Measurements from ENCODE around the gene MYO1D.

Gene MYO1D

GRCh38 chr17:32803544-32803943 lies 73.4 kb downstream of the MYO1D start:
- ChIA-PET CTCF (interaction anchor here (1.2 to 6.7 kb wide), 3 partner anchors 10 to 74 kb away, joined by 4 to 64 read pairs (median 42); partner anchors contain the start of gene MYO1D), POLR2A (no interaction called here)
- TF ChIP-seq, protein P1, sequence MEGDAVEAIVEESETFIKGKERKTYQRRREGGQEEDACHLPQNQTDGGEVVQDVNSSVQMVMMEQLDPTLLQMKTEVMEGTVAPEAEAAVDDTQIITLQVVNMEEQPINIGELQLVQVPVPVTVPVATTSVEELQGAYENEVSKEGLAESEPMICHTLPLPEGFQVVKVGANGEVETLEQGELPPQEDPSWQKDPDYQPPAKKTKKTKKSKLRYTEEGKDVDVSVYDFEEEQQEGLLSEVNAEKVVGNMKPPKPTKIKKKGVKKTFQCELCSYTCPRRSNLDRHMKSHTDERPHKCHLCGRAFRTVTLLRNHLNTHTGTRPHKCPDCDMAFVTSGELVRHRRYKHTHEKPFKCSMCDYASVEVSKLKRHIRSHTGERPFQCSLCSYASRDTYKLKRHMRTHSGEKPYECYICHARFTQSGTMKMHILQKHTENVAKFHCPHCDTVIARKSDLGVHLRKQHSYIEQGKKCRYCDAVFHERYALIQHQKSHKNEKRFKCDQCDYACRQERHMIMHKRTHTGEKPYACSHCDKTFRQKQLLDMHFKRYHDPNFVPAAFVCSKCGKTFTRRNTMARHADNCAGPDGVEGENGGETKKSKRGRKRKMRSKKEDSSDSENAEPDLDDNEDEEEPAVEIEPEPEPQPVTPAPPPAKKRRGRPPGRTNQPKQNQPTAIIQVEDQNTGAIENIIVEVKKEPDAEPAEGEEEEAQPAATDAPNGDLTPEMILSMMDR (IDR thresholded peaks at IDR 0.05; ENCODE audit: control extremely low read depth, extremely low read depth, low read depth, missing control alignments) = no peak
- no peak for DNase-seq (ENCODE audit: extremely low spot score)

DNA sequence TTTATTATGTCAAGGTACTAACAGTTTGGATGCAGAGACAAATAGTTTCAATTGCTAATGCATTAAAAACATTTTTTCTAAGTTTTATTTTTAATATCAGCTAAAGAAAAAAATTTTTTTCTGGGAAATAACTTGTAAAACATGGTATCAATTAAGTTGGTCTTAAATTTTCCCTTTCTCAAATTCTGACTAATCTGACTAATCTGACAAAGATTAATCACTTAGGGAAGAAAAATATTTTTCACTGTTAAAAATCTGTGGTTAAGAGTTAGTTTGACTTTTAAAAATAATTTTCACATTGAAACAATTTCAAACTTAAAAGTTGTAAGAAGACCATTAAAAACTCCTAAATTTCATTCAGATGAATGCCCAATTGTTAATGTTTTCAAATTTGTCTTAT lies 74.6 kb downstream of the MYO1D start:
- ChIA-PET POLR2A (no interaction called here), CTCF (interaction anchor here (0.9 to 6.7 kb wide), 3 partner anchors 9 to 75 kb away, joined by 3 to 64 read pairs (median 42); partner anchors contain the start of gene MYO1D)

GRCh38 chr17:32801641-32802040 lies 75.3 kb downstream of the MYO1D start:
- TF ChIP-seq, protein P1 (IDR thresholded peaks at IDR 0.05; ENCODE audit: control extremely low read depth, extremely low read depth, low read depth, missing control alignments) = no peak
- ChIA-PET POLR2A (no interaction called here), CTCF (interaction anchor here (0.9 to 6.7 kb wide), 5 partner anchors 8 to 152 kb away, joined by 3 to 64 read pairs (median 4); partner anchors contain the start of gene MYO1D)
- no peak for DNase-seq (ENCODE audit: extremely low spot score)

More for the DNA sequence above, 74.6 kb downstream of the MYO1D start:
- TF ChIP-seq, protein P1 (IDR thresholded peaks at IDR 0.05; ENCODE audit: control extremely low read depth, extremely low read depth, low read depth, missing control alignments) = no peak
- DNase-seq (ENCODE audit: extremely low spot score) = no peak

DNA sequence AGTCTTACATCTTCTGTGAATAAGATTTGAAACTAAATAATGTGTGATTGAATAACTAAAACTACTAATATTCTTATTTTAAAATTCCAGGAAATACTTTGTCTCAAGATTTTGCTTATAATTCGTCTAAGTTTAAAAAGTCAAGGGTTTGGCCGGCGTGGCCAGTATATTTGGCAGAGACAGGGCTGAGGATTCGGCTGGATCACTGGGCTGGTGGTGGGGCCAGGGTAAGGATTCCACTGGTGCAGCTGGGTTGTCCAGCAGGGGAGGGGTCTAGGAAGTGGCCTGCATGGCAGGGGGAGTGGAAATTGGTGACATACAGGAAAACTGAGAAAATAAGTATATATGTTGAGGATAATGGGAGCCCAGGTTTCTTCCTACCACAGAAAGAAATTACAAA lies 75.7 kb downstream of the MYO1D start:
- TF ChIP-seq, protein P1 (IDR thresholded peaks at IDR 0.05; ENCODE audit: control extremely low read depth, extremely low read depth, low read depth, missing control alignments) = no peak
- no peak for DNase-seq (ENCODE audit: extremely low spot score)
- ChIA-PET POLR2A (no interaction called here), CTCF (interaction anchor here (1.0 to 6.7 kb wide), 6 partner anchors 8 to 152 kb away, joined by 3 to 64 read pairs (median 4); partner anchors contain the start of gene MYO1D)

DNA sequence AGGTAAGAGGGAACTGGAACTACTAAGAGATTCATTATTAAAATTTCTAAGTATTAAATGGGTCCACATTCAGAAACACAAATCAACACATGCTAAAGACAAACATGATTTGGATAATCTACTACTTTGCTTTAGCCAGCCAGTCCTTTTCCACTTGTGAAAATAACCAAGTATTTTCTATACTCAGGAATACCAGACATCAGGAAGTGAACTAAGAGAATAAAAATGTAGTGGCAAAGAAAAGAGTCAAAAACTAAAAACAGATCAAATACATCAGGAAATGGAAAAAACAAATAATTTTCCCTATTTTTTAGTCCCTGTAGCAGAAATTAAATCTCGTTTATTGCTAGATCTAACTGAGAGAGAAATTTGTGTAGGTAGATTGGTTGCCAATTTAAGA lies 78.0 kb downstream of the MYO1D start:
- TF ChIP-seq, protein P1 (IDR thresholded peaks at IDR 0.05; ENCODE audit: control extremely low read depth, extremely low read depth, low read depth, missing control alignments) = no peak
- ChIA-PET CTCF (interaction anchor here (1.1 to 6.7 kb wide), 4 partner anchors 16 to 355 kb away, joined by 3 to 64 read pairs (median 23); partner anchors contain the start of genes MYO1D and PSMD11), POLR2A (no interaction called here)
- DNase-seq (ENCODE audit: extremely low spot score) = no peak

DNA sequence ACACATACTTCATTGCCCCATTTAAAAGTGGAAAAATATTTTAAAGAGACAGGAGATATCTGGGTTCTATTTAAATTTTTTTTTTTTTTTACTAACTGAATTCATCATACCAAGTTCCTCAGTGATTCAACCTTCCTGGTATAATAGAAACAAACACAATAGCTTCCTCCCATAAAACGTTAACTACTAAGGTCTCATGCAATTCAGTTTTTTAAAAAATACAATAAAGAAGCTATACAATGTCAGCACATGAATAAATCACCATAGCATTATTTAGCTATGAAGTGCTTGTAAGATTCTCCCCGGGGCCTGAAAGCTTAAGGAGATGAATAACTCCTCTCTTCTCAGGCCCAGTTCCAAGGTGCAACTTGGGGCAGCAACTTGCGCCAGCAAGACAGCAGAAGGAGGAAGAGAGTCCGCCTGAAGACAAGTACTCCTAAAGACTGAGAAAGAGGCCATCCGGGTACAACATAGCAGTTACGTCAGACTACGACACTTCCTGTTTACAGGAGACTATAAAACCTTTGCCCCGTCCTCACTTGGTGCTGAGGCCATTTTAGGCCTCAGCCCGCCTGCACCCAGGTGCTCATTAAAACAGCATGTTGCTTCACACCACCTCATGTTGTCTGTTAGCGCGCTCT lies 81.5 kb downstream of the MYO1D start:
- no peak for DNase-seq (ENCODE audit: extremely low spot score)
- ChIA-PET CTCF (interaction anchor here (0.7 to 2.9 kb wide), 5 partner anchors 9 to 114 kb away, joined by 3 to 21 read pairs (median 3); partner anchors contain the start of gene MYO1D), POLR2A (no interaction called here)
- TF ChIP-seq, protein P1 (IDR thresholded peaks at IDR 0.05; ENCODE audit: control extremely low read depth, extremely low read depth, low read depth, missing control alignments) = no peak
